GM18909 (cell line): ENCODE results near the gene PRXL2B.
"Not testable (repeated sequence)": the region's sequence is repeated elsewhere in the genome, so short reads cannot be mapped to it uniquely, and the experiment has no call there.

Experiments
- ATAC-seq: cut with Tn5 transposase; IDR thresholded peaks from one replicate; pipeline ENCODE4 v1.9.1; 2021; ENCODE audit warnings: mild to moderate bottlenecking; ENCODE audit not compliant: unreplicated experiment, poor library complexity

The PRXL2B gene

DNA sequence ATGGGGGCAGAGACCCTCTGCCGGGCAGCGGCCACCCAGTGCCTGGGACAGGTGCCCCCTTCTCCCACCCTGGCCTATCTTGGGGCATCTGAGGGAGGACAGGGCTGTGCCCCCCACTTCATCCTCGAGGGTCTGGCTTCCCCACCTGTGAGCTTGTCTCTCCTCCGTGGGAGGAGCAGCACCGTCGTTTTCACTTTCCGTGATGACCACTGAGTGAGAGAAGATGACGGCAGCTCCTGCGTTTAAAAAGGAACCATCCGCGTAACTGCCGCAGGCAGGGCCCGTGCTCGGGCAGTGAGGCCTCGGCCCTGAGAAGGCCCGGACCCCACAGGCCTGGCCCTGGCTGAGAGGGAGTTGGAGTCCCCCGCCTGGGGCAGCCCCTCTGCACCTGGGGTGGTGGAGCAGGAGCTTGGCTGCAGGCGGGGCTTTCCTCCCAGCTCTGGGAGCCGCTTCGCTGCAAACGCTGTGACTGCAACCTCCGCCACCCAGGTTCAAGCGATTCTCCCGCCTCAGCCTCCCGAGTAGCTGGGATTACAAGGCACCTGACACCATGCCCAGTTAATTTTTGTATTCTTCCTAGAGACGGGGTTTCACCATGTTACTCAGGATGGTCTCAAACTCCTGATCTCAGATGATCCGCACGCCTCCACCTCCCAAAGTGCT, 37.1 kb upstream of the PRXL2B start:
- ATAC-seq = not testable (repeated sequence)

DNA sequence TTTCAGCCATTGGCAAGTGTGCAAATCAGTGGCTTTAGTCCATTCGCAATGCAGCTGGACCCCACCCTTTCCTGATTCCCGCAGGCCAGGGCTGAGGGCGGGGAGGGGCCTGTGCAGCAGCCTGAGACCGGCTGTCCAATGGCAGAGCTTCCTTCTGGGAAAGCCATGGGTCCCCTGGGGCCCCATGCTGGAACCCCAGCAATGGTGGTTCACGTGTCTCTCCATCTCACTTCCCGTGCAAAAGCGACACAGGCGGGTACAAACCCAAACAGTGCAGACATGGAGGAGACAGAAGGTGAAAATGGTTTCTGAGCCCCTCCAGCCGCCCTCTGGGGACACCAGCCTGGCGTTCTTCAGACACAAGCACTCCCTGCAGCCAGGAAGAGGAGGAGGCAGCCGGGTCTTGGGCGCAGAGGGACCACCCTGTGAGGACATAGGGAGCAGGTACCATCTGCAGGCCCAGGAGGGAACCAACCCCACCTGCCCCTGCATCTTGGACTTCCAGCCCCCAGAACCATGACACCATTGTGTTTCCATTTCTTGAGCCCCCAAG, 36.2 kb upstream of the PRXL2B start:
- not testable (repeated sequence) for ATAC-seq

DNA sequence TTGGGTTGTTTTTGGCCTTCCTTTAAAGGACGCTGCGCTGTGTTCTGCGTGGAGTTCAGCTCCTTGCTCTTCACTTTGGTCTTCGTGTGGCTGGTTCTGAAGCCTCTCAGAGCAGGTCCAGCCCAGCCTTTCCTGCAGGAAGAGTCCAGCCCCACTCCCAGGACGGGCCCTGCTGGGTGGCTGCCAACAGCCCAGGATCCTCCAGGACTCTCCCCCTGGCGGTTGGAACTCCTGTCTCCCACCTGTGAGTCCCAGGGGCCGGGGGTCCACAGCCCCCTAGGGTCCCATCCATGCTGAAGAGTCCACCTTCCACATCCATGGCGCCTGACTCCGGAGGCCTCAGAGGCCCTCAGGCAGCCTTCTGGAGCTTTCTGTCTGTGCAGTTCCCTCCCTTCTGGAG, 35.0 kb upstream of the PRXL2B start:
- ATAC-seq = not testable (repeated sequence)

DNA sequence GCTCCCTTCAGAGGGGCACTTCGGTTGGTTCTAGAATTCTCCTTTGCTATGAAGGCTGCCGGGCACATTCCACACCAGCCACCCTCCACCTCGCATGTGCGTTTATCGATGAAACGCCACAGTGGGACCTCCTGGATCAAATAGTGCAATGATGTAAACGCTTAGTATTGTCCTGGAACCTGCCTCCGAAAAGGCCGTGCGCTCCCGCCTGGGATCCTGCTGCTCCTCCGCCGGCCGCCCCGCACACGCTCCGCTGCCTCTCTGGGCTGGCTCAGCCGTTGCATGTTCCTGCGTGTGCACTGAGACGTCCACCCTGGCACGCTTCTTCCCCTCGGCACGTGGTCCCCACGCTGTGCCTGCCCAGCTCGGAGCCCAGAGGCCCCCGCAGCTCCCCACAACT, 34.4 kb upstream of the PRXL2B start:
- no peak for ATAC-seq

DNA sequence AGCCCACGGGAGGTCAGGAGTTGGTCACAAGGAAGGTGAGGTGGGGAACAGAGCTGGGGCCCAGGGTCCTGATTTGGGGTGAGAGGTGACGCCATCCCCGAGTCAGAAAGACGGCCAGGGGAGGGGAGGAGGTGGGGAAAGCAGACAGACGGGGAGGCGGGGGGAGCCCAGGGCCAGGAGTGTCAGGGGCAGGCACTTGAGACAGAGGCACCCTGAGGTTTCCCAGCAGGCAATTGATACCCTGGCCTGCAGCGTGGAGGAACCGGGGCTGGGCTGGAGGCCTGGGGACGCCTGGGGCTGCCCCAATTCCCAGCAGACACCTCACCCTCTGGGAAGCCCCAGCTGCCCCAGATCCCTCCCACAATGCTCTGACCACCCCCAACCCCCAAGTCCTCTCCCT, 33.5 kb upstream of the PRXL2B start:
- ATAC-seq = not testable (repeated sequence)

DNA sequence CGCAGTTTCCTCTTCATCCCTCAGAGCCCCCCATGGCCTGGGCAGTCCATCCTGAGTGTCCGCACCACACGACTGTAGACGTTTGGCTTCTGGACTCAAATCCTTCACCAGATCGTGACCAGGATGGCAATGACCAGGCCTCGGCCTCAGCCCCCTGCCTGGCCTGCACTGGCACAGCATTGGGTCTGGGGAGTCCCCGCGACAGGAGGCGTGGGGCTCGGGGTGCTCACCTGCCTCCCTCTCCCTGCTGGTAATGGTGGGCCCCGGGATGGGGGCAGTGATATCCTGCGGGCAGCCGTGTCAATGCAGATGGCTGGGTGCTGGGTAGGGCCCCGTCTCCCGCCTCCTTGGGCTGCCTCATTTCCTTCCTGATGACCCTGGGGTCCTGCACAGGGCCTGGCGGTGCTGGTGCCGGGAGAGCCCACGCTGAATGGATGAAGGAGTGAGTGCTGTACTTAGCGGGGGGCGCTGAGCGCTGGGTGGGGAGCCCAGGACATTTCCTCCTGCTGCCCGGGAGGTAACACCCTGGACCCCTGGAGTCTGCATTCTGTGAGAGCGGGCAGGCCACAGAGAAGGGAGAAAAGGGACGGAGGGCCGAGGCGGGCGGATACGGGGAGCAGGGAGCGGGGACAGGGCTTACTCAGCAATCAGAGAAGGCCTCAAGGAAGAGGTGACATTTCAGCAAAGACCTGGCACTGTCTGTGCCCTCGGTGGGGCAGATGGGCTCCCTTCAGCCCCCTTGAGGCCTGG, 32.5 kb upstream of the PRXL2B start:
- no peak for ATAC-seq

DNA sequence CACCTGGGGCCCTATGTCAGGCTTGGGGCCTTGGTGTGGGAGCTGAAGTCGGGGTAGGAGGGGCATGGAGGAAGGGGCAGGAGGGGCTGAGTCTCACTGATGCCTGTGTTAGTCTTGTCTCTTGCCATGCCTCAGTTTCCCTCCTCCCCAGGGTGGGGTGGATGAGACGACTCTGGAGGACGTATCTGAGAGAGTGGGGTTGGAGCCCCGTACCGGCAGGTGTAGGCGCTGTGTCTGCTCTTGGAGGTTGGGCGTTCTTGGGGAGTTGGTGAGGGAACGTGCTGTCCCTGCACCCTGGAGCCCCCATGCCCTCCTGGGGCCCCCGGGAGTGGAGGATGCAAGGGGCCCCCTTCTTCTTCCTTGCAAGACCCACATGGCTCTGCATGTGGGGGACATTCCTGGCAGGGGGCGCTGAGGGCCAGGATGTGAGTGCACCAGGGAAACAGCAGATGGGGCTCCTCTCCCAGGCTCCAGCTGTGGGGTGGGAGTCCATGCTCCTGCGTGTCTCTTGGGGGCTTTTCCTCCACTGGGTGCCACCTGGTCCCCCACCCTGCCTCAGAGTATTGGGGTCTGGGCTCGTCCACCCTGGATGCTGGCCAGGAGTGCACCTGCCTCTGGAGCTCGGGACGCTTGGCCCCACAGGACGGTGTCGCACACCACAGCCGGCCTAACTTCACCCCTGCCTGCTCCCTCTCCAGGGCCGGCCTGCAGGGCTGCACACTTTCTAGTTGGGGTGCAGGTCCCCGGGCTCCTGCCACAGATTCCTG, 31.8 kb upstream of the PRXL2B start:
- no peak for ATAC-seq

DNA sequence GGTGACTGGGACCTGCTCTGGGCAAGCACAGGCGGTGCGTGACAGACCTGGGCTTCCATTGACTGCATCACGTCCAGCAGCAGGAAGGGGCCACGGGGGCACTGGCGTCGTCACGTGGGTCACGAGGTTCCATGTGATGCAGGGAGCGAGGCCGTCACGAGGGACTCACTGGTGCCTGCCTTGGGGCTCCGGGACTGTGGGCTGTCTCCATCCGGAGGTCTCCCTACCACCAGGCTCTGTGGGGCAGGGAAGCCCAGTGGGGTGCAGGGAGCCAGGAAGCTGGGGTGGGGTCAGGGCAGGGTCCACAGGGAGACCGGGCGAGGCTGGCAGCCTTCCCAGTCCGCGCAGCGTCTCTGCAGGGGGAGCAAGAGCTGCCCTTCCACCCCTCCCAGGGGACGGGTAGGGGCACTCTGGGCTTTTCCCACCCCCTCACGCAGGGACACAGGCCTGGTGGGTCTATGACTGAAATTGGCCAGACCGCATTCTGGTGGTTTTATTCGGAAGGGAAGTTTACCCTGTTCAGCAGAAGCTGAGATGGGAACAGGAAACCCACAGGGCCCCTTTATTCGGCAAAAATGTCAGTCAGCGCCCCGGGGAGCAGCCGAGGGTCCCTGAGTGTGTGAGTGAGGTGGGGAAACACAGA, 30.8 kb upstream of the PRXL2B start:
- peak; percentile 38 for ATAC-seq

DNA sequence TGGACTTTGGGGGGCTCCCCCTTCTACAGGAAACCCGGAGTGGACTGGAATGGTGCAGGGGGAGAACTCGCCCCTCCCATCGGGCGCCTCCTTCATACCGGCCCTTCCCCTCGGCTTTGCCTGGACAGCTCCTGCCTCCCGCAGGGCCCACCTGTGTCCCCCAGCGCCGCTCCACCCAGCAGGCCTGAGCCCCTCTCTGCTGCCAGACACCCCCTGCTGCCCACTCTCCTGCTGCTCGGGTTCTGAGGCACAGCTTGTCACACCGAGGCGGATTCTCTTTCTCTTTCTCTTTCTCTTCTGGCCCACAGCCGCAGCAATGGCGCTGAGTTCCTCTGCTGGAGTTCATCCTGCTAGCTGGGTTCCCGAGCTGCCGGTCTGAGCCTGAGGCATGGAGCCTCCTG, 30.3 kb upstream of the PRXL2B start, which contains the start of gene TNFRSF14:
Gene TNFRSF14 (plus strand): TSS at position 95 of the 401 bp plus-strand sequence. CDS start 294 bp downstream, at position 389.
- ATAC-seq = peak; percentile 34

DNA sequence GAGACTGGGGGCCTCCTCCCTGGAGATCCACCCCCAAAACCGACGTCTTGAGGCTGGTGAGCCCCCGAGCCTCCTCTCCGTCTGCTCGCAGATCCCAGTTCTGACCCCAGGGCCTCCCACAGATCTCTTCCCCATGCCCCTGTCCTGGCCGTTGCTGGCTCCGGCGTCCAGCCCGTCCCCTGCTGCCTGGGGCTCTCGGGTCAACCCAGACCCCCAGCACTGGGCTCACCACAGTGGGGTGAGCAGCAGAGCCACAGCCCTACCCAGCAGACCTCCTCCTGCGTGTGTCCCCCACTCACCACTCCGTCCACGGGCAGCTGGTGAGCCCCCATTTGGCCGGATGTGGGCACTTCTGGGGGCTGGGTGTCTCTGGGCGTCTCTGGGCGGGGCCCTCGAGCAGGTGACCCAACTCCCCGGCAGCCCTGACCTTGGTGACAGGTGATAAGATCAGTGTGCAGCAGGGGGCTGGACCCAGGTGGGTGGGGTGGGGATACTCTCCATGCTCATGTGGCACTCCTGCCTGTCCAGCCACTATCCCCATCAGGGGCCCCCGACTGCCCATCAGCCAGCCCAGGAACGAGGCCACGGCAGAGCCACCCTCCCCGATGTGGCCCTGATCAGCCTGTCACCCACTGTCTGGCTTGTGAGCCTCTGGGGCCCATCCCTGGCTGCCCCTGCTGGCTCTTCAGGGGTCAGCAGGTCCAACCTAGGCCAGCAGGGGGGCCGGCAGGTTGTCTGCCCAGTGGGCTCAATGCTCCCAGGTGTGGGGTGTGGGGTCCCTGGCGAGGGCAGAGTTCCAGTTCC, 29.7 kb upstream of the PRXL2B start:
- ATAC-seq = peak; percentile 25

DNA sequence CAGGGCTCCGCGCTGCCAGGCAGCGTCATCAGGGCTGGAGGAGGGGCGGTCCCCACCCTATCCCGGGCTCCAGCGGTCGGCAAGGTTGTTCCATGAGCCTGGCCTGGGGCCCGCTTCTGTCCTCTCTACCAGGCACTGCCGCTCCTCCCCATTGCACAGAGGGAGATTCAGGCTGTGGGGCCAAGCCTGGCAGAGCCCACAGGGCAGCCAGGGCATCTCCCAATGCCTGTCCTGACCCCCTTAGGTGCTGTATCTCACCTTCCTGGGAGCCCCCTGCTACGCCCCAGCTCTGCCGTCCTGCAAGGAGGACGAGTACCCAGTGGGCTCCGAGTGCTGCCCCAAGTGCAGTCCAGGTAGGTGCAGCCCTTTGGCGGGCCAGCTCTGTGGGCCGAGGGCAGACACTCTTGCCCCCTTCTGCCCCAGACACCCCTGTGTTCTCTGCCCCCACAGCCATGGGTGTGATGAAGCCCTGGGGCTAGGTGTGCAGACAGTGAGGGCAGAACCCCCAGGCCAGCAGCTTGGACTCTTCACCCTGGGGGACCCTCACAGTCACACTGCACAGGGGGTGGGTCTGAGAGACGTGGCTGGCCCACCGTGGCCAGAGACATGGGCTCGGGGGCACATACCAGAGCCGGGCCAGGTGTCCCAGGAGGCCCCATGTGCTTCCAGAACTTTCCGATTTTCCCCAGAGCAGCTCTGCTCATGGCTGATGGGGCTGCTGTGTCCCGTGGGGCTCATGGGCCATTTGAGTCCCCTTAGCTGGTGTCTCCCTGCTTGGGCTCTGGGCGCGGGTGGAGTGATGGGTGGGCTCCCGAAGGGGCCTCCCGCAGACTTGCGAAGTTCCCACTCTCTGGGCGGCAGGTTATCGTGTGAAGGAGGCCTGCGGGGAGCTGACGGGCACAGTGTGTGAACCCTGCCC, 28.8 kb upstream of the PRXL2B start:
- no peak for ATAC-seq

DNA sequence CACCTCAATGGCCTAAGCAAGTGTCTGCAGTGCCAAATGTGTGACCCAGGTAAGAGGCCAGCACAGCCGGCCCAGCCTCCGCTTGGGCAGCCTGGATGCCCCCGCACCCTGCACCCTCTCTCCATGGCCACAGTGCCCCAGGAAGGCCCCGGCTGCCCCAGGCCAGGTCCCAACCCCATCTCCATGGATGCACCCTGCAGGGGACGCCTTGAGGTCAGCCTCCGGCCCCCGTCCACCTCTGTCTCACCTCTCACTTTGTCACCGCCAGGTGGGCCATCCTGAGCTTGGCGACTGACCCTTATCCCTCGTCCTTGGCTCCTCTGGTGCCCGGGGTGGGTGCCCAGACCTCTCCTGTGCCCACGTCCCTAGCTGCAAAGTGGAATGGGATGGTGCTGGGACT, 28.2 kb upstream of the PRXL2B start:
- ATAC-seq = no peak

DNA sequence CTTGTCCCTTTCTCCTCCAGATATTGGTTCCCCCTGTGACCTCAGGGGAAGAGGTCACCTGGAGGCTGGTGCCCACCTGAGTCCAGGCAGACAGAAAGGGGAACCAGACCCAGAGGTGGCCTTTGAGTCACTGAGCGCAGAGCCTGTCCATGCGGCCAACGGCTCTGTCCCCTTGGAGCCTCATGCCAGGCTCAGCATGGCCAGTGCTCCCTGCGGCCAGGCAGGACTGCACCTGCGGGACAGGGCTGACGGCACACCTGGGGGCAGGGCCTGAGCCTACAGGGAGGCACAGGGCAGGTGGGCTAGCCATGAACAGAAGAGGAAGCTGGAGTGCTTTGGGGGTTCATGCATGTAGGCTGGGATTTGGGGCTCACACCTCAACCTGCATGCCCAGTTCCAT, 27.7 kb upstream of the PRXL2B start:
- ATAC-seq = no peak

DNA sequence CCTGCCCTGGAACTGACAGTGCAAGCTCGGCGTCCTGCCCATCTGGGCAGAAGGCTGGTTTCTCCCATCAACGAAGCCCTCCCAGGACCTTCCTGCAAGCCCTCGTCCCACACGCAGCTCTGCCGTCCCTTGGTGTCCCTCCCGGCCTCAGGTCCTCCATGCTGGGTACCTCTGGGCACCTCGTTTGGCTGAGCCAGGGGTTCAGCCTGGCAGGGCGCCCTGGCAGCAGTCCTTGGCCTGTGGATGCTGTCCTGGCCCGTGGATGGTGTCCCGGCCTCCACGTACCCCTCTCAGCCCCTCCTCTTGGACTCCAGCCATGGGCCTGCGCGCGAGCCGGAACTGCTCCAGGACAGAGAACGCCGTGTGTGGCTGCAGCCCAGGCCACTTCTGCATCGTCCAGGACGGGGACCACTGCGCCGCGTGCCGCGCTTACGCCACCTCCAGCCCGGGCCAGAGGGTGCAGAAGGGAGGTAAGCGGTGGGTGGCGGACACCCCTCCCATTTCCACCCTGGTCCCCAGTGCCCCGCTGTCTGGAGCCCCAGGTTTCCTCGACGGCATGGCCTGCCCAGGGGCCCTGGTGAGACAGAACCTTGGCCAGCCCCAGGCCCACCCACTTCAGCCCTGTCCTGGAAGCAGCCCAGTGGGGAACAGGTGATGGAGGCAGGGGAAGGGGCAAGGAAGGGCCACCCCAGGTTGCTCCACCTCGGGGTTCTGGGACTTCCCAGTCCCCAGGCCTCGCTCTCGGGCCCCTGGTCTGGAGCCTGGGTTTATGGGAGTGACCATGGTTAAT, 26.9 kb upstream of the PRXL2B start:
- ATAC-seq = no peak

DNA sequence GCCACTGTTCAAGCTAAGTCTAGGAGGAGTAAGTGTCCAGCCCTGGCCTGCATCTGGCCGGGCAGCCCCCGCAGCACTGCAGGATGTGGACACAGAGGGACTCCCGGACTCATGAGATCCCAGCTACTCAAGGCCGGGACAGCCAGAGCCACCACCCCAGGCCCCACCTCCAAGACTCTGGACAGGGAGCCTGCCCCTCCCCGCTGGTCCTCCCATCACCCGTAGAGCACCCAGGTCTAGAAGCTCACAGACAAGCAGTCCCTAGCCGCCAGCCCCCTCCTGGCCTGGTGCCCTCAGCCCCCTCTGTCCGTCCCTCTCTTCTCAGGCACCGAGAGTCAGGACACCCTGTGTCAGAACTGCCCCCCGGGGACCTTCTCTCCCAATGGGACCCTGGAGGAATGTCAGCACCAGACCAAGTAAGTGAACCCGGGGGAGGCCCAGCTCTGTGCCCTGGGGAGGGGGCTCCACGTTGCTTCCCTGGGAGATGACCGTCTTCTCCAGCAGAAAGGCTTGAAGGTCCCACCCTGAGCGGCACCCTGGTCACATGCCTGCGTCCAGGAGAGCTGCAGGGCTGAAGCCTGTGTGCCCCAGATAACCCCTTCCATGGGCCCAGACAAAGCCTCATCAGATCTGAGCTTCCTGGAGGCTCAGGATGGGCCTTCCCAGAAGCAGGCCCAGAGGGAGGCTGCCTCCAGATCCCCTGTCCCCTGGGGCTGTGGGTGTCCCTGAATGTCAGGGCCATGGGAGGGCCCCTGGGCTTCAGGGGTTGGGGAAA, 26.1 kb upstream of the PRXL2B start:
- ATAC-seq = no peak

DNA sequence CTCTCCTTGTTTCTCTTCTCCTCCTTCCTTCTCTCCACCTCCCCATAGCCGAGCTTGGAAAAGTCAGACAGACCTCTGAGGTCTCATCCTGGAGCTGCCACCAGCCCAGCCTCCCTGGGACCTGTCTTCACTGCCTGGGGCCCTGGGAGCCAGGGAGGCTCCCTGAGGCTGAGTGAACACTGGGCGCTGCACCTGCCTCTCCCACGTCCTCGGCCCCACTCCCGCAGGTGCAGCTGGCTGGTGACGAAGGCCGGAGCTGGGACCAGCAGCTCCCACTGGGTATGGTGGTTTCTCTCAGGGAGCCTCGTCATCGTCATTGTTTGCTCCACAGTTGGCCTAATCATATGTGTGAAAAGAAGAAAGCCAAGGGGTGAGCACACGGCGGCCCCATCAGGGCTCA, 25.1 kb upstream of the PRXL2B start:
- no peak for ATAC-seq
